HUES6 (cell line): ENCODE results near the gene ERGIC1.

Experiments used
- H3K27ac ChIP-seq: 2 replicates; pipeline ENCODE4 v1.7.0; 2013; ENCODE audit warnings: low read depth, mild to moderate bottlenecking, low read length, inconsistent platforms
- H3K27me3 ChIP-seq: 2 replicates; pipeline ENCODE4 v1.6.1; 2013; ENCODE audit warnings: low read length; ENCODE audit not compliant: control insufficient read depth, insufficient read depth
- H3K36me3 ChIP-seq: 2 replicates; pipeline ENCODE4 v1.6.1; 2013; ENCODE audit warnings: low read length; ENCODE audit not compliant: control insufficient read depth, insufficient read depth
- H3K4me1 ChIP-seq: 2 replicates; pipeline ENCODE4 v1.6.1; 2013; ENCODE audit warnings: low read length; ENCODE audit not compliant: control insufficient read depth, insufficient read depth
- H3K4me3 ChIP-seq: 2 replicates; pipeline ENCODE4 v1.5.1; 2013; ENCODE audit warnings: low read depth, low read length
- H3K9ac ChIP-seq: one replicate; pipeline ENCODE4 v1.6.1; 2013; ENCODE audit warnings: mild to moderate bottlenecking, low read length
- H3K9me3 ChIP-seq: 2 replicates; pipeline ENCODE4 v1.6.1; 2013; ENCODE audit warnings: low read depth, low read length; ENCODE audit not compliant: control insufficient read depth, insufficient read depth

ERGIC1 gene

DNA sequence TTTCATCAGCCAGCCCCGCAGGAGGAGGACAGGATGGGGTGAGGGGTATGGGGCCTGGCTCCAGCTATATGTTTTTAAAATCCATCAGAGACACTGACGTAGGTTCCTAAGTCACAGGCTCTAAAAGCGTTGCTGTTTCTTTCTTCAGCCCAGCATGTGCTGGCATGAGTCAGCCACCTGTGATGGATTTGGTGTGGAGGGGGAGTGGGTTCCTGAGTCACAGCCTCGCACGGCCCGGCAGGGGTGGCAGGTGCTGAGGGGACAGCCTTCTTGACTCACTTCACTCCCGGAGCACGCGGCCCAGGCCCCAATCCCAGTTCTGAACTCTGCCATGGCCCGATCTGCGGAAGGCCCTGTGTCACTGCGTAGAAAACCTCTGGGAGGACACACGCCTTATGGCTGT, 86.4 kb downstream of the ERGIC1 start:
- no peaks in the 10 kb centered on the region for H3K9me3 ChIP-seq
- no peaks in the 10 kb centered on the region; the same call in 1 of the 2 replicates for H3K4me1 ChIP-seq
- no peaks in the 10 kb centered on the region for H3K27me3 ChIP-seq
- H3K27ac ChIP-seq, result no peak overlapping the region
- no peak overlapping the region for H3K4me3 ChIP-seq
- H3K36me3 ChIP-seq, result peaks cover 71% of the 10 kb centered on the region
- no peak overlapping the region for H3K9ac ChIP-seq

DNA sequence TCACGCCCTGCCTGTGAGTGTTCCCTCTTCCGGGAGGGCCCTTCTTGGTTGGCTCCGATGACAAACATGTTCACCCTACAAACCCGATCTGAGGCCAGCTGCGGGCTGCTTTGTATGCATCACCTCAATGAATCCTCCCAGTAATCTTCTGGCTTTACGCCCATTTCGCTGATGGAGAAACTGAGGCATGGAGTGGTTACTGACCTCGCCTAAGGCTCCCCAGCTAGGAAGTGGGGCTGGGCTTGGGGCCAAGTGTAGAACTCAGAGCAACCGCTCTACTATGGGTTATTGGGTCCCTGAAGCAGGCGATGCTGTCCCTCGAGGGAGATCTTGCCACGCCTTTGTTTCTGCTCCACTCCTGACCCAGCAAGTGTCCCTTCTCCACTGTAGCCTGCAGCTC, 86.9 kb downstream of the ERGIC1 start:
- Histone ChIP-seq H3K4me3 (no peak overlapping the region), H3K9ac (no peak overlapping the region), H3K36me3 (peaks cover 71% of the 10 kb centered on the region), H3K9me3 (no peaks in the 10 kb centered on the region), H3K27ac (no peak overlapping the region), H3K4me1 (no peaks in the 10 kb centered on the region; the same call in 1 of the 2 replicates), H3K27me3 (no peaks in the 10 kb centered on the region)

DNA sequence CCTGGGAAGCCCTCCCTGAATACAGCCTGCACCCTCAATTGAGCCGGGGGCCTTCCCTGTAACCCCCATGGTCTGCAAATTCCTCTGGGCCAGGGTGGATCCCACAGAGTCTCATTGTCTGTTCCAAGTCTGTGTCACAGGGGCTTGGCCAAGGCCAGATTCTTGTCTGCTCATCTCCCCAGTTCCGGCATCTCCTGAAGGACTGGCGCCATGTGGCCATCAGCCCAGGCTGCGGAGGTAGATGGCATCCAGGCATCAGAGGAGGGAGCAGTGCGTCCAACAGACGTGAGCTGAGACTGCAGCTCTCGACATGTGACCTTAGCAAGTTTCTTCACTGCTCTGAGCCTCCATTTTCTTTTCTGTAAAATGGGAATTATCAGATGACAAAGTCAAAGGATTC, 87.9 kb downstream of the ERGIC1 start:
- H3K9me3 ChIP-seq, result no peaks in the 10 kb centered on the region
- no peaks in the 10 kb centered on the region; the same call in 1 of the 2 replicates for H3K4me1 ChIP-seq
- no peak overlapping the region for H3K9ac ChIP-seq
- no peak overlapping the region for H3K27ac ChIP-seq
- H3K27me3 ChIP-seq, result no peaks in the 10 kb centered on the region
- H3K36me3 ChIP-seq, result peaks cover 74% of the 10 kb centered on the region
- no peak overlapping the region for H3K4me3 ChIP-seq

- no peaks in the 10 kb centered on the region for H3K27me3 ChIP-seq
- H3K4me1 ChIP-seq, result no peaks in the 10 kb centered on the region; the same call in 1 of the 2 replicates
- peaks cover 71% of the 10 kb centered on the region for H3K36me3 ChIP-seq
- H3K4me3 ChIP-seq, result no peak overlapping the region
- no peaks in the 10 kb centered on the region for H3K9me3 ChIP-seq
- H3K9ac ChIP-seq, result no peak overlapping the region
- no peak overlapping the region for H3K27ac ChIP-seq
These were observed 89.5 kb downstream of the ERGIC1 start for GRCh38 chr5:172923539-172923938.

- Histone ChIP-seq H3K4me3 (no peak overlapping the region), H3K27me3 (no peaks in the 10 kb centered on the region), H3K27ac (no peak overlapping the region)
These were observed 91.4 kb downstream of the ERGIC1 start for GRCh38 chr5:172925336-172925948.

GRCh38 chr5:172926008-172926523, 92.0 kb downstream of the ERGIC1 start:
- no peaks in the 10 kb centered on the region for H3K27me3 ChIP-seq
- H3K36me3 ChIP-seq, result peaks cover 58% of the 10 kb centered on the region
- H3K4me1 ChIP-seq, result no peaks in the 10 kb centered on the region
- H3K9ac ChIP-seq, result no peak overlapping the region
- H3K9me3 ChIP-seq, result no peaks in the 10 kb centered on the region
- no peak overlapping the region for H3K4me3 ChIP-seq
- H3K27ac ChIP-seq, result no peak overlapping the region

More at GRCh38 chr5:172925336-172925948, 91.4 kb downstream of the ERGIC1 start:
- Histone ChIP-seq H3K36me3 (peaks cover 60% of the 10 kb centered on the region), H3K4me1 (no peaks in the 10 kb centered on the region), H3K9ac (no peak overlapping the region), H3K9me3 (no peaks in the 10 kb centered on the region)

DNA sequence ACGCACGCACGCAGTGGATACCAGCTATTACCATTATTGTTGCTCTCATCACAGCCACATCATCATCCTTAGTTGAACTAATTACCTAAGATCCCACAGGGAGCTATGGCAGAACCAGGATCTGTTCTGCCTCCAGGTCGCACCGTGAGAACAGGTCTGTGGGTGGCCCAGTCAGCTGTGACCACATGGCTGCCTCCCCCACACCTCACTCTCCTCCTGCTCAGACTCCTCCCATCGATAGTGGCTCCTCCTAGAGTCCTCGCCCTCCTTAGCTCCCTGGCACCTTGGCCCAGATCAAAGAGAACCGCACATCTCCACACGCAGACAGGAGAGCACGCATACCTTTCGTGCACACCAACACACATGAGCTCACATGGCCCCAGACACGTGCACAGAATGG, 92.7 kb downstream of the ERGIC1 start:
- Histone ChIP-seq H3K4me1 (no peaks in the 10 kb centered on the region), H3K9ac (no peak overlapping the region), H3K9me3 (no peaks in the 10 kb centered on the region), H3K4me3 (no peak overlapping the region), H3K27ac (no peak overlapping the region), H3K27me3 (no peaks in the 10 kb centered on the region), H3K36me3 (peaks cover 52% of the 10 kb centered on the region)

GRCh38 chr5:172929371-172929838, 95.4 kb downstream of the ERGIC1 start:
- peaks cover 9% of the 10 kb centered on the region; the same call in 1 of the 2 replicates for H3K4me1 ChIP-seq
- H3K27me3 ChIP-seq, result no peaks in the 10 kb centered on the region
- no peak overlapping the region for H3K9ac ChIP-seq
- no peak overlapping the region for H3K27ac ChIP-seq
- H3K36me3 ChIP-seq, result peaks cover 56% of the 10 kb centered on the region
- H3K9me3 ChIP-seq, result no peaks in the 10 kb centered on the region
- H3K4me3 ChIP-seq, result no peak overlapping the region

- H3K27ac ChIP-seq, result no peak overlapping the region
- H3K27me3 ChIP-seq, result no peaks in the 10 kb centered on the region
- no peaks in the 10 kb centered on the region for H3K9me3 ChIP-seq
- H3K4me1 ChIP-seq, result peaks cover 10% of the 10 kb centered on the region; the same call in 1 of the 2 replicates
- H3K4me3 ChIP-seq, result no peak overlapping the region
- no peak overlapping the region for H3K9ac ChIP-seq
- peaks cover 59% of the 10 kb centered on the region for H3K36me3 ChIP-seq
These were observed 97.0 kb downstream of the ERGIC1 start for GRCh38 chr5:172931001-172931536.

DNA sequence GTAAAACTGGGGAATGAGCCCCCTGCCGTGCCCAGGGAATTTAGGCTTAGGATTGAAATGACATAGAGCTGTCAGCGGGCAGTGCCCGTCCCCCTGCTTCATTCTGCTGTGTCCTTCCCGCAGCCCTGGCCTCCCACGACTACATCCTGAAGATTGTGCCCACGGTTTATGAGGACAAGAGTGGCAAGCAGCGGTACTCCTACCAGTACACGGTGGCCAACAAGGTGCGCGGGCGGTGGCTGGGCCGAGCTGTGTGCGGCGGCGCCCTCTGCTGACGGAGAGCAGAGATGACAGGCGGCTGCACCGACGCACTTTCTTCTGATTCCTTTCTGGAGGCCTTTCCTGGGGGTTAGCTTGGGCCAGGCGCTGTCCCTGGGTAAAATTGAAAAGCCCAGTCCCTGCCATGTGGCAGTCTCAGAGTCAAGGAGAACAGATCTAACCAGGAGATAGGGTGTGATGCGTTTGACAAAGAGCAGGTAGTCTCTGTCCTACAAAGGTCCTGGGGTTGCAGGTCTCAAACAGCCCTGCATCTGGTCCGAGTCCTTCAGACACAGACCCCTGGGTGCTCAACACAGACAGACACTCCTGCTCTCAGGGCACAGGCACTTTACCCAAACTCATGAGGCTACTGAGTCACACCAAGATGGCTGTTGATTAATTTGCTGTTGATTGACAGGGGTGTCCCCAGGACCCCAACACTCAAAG, 98.4 kb downstream of the ERGIC1 start:
- Histone ChIP-seq H3K9ac (no peak overlapping the region), H3K27ac (no peak overlapping the region), H3K4me3 (no peak overlapping the region), H3K36me3 (peaks cover 61% of the 10 kb centered on the region), H3K4me1 (peaks cover 10% of the 10 kb centered on the region; the same call in 1 of the 2 replicates), H3K27me3 (no peaks in the 10 kb centered on the region), H3K9me3 (no peaks in the 10 kb centered on the region)

GRCh38 chr5:172933238-172933637, 99.2 kb downstream of the ERGIC1 start:
- Histone ChIP-seq H3K9ac (no peak overlapping the region), H3K4me3 (no peak overlapping the region), H3K27me3 (no peaks in the 10 kb centered on the region), H3K9me3 (no peaks in the 10 kb centered on the region), H3K4me1 (peaks cover 10% of the 10 kb centered on the region; the same call in 1 of the 2 replicates), H3K36me3 (peaks cover 62% of the 10 kb centered on the region), H3K27ac (no peak overlapping the region)
